HFFc6 (cell line): ENCODE data around the gene CPNE4. TPM values are rescaled to one million over a fixed set of nuclear protein-coding genes. Genes with fewer than 3 reads are reported as not detected.

Experiments
- DNase-seq: peaks from one replicate; pipeline ENCODE4 v3.0.0-alpha.2; 2018
- H3K27ac Mint-ChIP-seq: 2 replicates; pipeline ENCODE4 v1.8.0; 2020; ENCODE audit warnings: mild to moderate bottlenecking, mixed read lengths
- H3K27me3 Mint-ChIP-seq: 2 replicates; pipeline ENCODE4 v1.8.0; 2021; ENCODE audit warnings: mild to moderate bottlenecking, moderate library complexity, mixed read lengths; ENCODE audit not compliant: insufficient read depth
- H3K36me3 Mint-ChIP-seq: 2 replicates; pipeline ENCODE4 v1.8.0; 2021; ENCODE audit warnings: low read depth, mixed read lengths
- H3K4me1 Mint-ChIP-seq: 2 replicates; pipeline ENCODE4 v1.8.0; 2020; ENCODE audit warnings: low read depth, mixed read lengths
- H3K4me3 Mint-ChIP-seq: 2 replicates; pipeline ENCODE4 v1.8.0; 2020; ENCODE audit warnings: mild to moderate bottlenecking, moderate library complexity, mixed read lengths
- H3K9me3 Mint-ChIP-seq: 2 replicates; pipeline ENCODE4 v1.8.0; 2020; ENCODE audit warnings: mild to moderate bottlenecking, mixed read lengths
- CTCF ChIP-seq: fragments of 200-600 bp; sonication (generic); IDR thresholded peaks from 2 replicates; pipeline ENCODE4 v1.5.0; 2021; ENCODE audit warnings: antibody characterized with exemption, mild to moderate bottlenecking
- total RNA-seq, 6 experiments: library from RNA; stranded (reverse); fragmentation: NEBNext Ultra II Directional; extraction: Animal tissue kit (Norgen Biotek cat#: 25700); gene quantifications; 2 replicates in 1 of 6; 3 replicates in 5 of 6; pipeline ENCODE4 v1.2.3, GENCODE V29; 2021

CPNE4 gene
- total RNA-seq, 6 experiments from 2014 or later: not detected

GRCh38 chr3:131795390-131796090, 239.3 kb downstream of the CPNE4 start:
- H3K27me3 Mint-ChIP-seq: peaks cover under 1% of the 10 kb centered on the region
- peaks cover 13% of the 10 kb centered on the region for H3K4me1 Mint-ChIP-seq
- no peak for TF ChIP-seq CTCF
- DNase-seq: no peak
- no peaks in the 10 kb centered on the region for H3K36me3 Mint-ChIP-seq
- no peak overlapping the region for H3K4me3 Mint-ChIP-seq
- no peak overlapping the region for H3K27ac Mint-ChIP-seq
- no peaks in the 10 kb centered on the region for H3K9me3 Mint-ChIP-seq

- H3K9me3 Mint-ChIP-seq: no peaks in the 10 kb centered on the region
- peak; percentile 95 for TF ChIP-seq CTCF
- H3K27ac Mint-ChIP-seq: no peak overlapping the region
- H3K36me3 Mint-ChIP-seq: no peaks in the 10 kb centered on the region
- H3K4me1 Mint-ChIP-seq: peaks cover 13% of the 10 kb centered on the region
- no peak overlapping the region for H3K4me3 Mint-ChIP-seq
- peaks cover 2% of the 10 kb centered on the region for H3K27me3 Mint-ChIP-seq
- peak; percentile 65 for DNase-seq
These were observed 239.9 kb downstream of the CPNE4 start for GRCh38 chr3:131794766-131795388.

- H3K27ac Mint-ChIP-seq: no peak overlapping the region
These were observed 240.9 kb downstream of the CPNE4 start for GRCh38 chr3:131793870-131794269.

GRCh38 chr3:131789188-131789587, 245.6 kb downstream of the CPNE4 start:
- DNase-seq: no peak
- Mint-ChIP-seq H3K9me3 (no peaks in the 10 kb centered on the region; the same call in none of the 2 replicates), H3K4me3 (no peak overlapping the region), H3K36me3 (no peaks in the 10 kb centered on the region), H3K4me1 (no peaks in the 10 kb centered on the region), H3K27me3 (peaks cover 4% of the 10 kb centered on the region), H3K27ac (no peak overlapping the region)
- no peak for TF ChIP-seq CTCF

More at GRCh38 chr3:131793870-131794269, 240.9 kb downstream of the CPNE4 start:
- DNase-seq: no peak
- peaks cover 13% of the 10 kb centered on the region for H3K4me1 Mint-ChIP-seq
- TF ChIP-seq CTCF: no peak
- H3K27me3 Mint-ChIP-seq: peaks cover 2% of the 10 kb centered on the region
- no peak overlapping the region for H3K4me3 Mint-ChIP-seq
- no peaks in the 10 kb centered on the region for H3K36me3 Mint-ChIP-seq
- no peaks in the 10 kb centered on the region for H3K9me3 Mint-ChIP-seq

- H3K27me3 Mint-ChIP-seq: peaks cover 4% of the 10 kb centered on the region
- H3K36me3 Mint-ChIP-seq: no peaks in the 10 kb centered on the region
- no peak for DNase-seq
- no peaks in the 10 kb centered on the region; the same call in none of the 2 replicates for H3K9me3 Mint-ChIP-seq
- no peak overlapping the region for H3K4me3 Mint-ChIP-seq
- no peak overlapping the region for H3K27ac Mint-ChIP-seq
- no peak for TF ChIP-seq CTCF
- H3K4me1 Mint-ChIP-seq: no peaks in the 10 kb centered on the region
These were observed 248.4 kb downstream of the CPNE4 start for GRCh38 chr3:131786386-131786785.
